SKM-1 (cell line): ENCODE data around the gene DNAAF9.

Experiments used
- DNase-seq: peaks from one replicate; lab custom pipeline; 2025; ENCODE audit not compliant: unreplicated experiment; lab: John Stamatoyannopoulos, UW

The DNAAF9 gene

GRCh38 chr20:3378138-3378537 is 29.3 kb downstream of the DNAAF9 start:
- no peak for DNase-seq

GRCh38 chr20:3377644-3378043 is 29.8 kb downstream of the DNAAF9 start:
- DNase-seq: no peak

GRCh38 chr20:3374296-3374695 is 33.2 kb downstream of the DNAAF9 start:
- no peak for DNase-seq

GRCh38 chr20:3371754-3372153 is 35.7 kb downstream of the DNAAF9 start:
- DNase-seq: no peak

GRCh38 chr20:3367089-3367488 is 40.4 kb downstream of the DNAAF9 start:
- DNase-seq: no peak

GRCh38 chr20:3364323-3365013 is 43.0 kb downstream of the DNAAF9 start:
- DNase-seq: no peak

- no peak for DNase-seq
Measured at GRCh38 chr20:3360752-3361151, 46.7 kb downstream of the DNAAF9 start.

GRCh38 chr20:3358676-3359340 is 48.7 kb downstream of the DNAAF9 start:
- DNase-seq: no peak
